ENCODE results near the gene RNF19B.

DNA sequence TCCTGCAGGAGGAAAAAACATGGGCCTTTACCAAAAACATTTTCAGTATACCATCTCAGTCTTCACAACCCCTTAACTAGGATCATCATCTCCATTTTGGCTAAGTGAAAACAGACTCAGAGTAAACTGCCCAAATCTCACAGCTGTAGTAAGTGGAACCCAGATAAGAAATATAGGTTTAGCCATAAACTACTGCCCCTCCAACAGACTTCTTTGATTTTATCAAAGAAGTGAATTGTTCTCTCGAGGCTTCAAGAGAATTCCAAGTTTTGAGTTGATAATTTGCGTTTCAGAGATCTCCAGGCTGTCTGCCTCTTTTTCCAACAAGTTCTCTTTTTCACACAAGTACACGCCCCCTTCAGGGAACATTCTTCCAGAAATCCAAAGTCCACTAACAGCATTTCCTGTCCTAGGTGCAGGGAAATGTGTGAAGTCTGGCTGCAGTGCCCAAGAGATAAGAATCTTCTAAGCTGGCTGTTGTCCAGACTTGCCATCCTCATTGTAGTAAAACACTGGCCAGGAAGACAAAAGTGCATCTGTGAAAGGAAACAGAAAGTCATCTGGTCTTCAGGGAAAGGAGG is 30.8 kb downstream of the RNF19B start:
- TF ChIP-seq POLR2AphosphoS5 (IDR thresholded peaks at IDR 0.05; ENCODE audit: borderline replicate concordance, low read depth, low read length) = no peak
- TF ChIP-seq EZH2 (IDR thresholded peaks at IDR 0.05) = no peak

All from SK-N-MC (cell line).